Measurements from ENCODE around the gene CPSF4L. TPM values are rescaled to one million over a fixed set of nuclear protein-coding genes. Genes with fewer than 3 reads are reported as not detected.

The CPSF4L gene
- total RNA-seq, 2 experiments from 2014 or later = not detected

- TF ChIP-seq EZH2phosphoT487 (IDR thresholded peaks at IDR 0.05; ENCODE audit: borderline replicate concordance, low read depth, low read length) (no peak), CTCF (conservative IDR thresholded peaks at IDR 0.05; ENCODE audit: low read length) (no peak)
- Histone ChIP-seq H3K36me3 (ENCODE audit: insufficient read depth, low read length) (no peaks in the 10 kb centered on the region), H3K4me1 (ENCODE audit: insufficient read depth, low read length, poor library complexity, severe bottlenecking) (no peaks in the 10 kb centered on the region), H3K9me2 (ENCODE audit: insufficient read depth, low read length) (no peaks in the 10 kb centered on the region), H4K20me1 (ENCODE audit: insufficient read depth, low read length) (no peaks in the 10 kb centered on the region), H3K9me3 (ENCODE audit: low read length) (no peaks in the 10 kb centered on the region), H3K79me2 (ENCODE audit: insufficient read depth, low read depth, low read length) (no peaks in the 10 kb centered on the region), H3K27ac (ENCODE audit: low read depth, low read length, poor library complexity, severe bottlenecking) (no peak overlapping the region), H3K4me3 (ENCODE audit: low read depth, low read length, poor library complexity, severe bottlenecking) (no peak overlapping the region), H3K4me2 (ENCODE audit: low read length) (no peak overlapping the region), H2AFZ (ENCODE audit: low read length) (no peak overlapping the region)
- POLR2A ChIA-PET = no interaction called here
- CTCF ChIA-PET (ENCODE audit: unreplicated experiment) = no interaction called here
- BruUV-seq (replicated peaks) = no TSS peak
- intact Hi-C loops (cut with micrococcal nuclease; ENCODE audit: unreplicated experiment) = no loop called here
- no peak for DNase-seq (ENCODE audit: low spot score)
Observed at GRCh38 chr17:73290399-73291259, 28.9 kb upstream of the CPSF4L start.

DNA sequence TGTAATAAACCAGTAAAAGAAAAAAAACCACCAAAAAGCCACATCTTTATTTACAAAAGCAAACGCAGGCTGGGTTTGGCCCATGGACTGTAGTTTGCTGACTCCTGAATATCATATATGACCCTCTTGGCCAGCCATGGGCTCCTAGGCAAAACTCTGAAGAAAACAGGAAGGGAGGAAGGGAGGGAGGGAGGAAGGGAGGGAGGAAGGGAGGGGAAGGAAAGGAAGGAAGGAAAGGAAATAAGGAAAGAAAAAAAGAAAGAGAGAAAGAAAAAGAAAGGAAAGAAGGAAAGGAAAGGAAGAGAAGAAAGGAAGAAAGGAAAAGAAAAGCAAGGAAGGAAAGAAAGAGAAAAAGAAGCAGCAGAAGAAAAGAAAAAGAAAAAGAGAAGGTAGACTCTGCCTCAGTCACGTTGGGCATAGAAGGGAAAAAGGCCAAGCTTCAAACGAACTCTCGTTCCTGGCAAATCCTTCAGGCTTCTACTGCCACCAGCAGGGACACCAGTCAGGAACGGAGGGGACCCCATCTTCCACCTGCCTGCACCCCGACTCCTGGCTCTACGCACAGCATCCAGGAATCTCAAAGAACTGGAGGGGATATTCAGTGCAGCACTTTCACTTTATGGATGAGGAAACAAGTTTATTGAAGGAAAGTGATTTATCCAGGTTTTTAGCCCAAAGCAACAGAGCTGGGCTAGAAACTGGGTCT, 28.0 kb upstream of the CPSF4L start:
- Histone ChIP-seq H2AFZ (ENCODE audit: low read length) (no peak overlapping the region), H3K9me3 (ENCODE audit: low read length) (no peaks in the 10 kb centered on the region), H4K20me1 (ENCODE audit: insufficient read depth, low read length) (no peaks in the 10 kb centered on the region), H3K36me3 (ENCODE audit: insufficient read depth, low read length) (no peaks in the 10 kb centered on the region), H3K4me3 (ENCODE audit: low read depth, low read length, poor library complexity, severe bottlenecking) (no peak overlapping the region), H3K27ac (ENCODE audit: low read depth, low read length, poor library complexity, severe bottlenecking) (no peak overlapping the region), H3K9me2 (ENCODE audit: insufficient read depth, low read length) (no peaks in the 10 kb centered on the region), H3K4me1 (ENCODE audit: insufficient read depth, low read length, poor library complexity, severe bottlenecking) (no peaks in the 10 kb centered on the region), H3K79me2 (ENCODE audit: insufficient read depth, low read depth, low read length) (no peaks in the 10 kb centered on the region), H3K4me2 (ENCODE audit: low read length) (no peak overlapping the region)
- ChIA-PET POLR2A (no interaction called here), CTCF (ENCODE audit: unreplicated experiment) (no interaction called here)
- no TSS peak for BruUV-seq (replicated peaks)
- no peak for TF ChIP-seq EZH2phosphoT487 (IDR thresholded peaks at IDR 0.05; ENCODE audit: borderline replicate concordance, low read depth, low read length)
- DNase-seq (ENCODE audit: low spot score) = no peak
- intact Hi-C loops (cut with micrococcal nuclease; ENCODE audit: unreplicated experiment) = no loop called here

- H3K27ac ChIP-seq (ENCODE audit: low read depth, low read length, poor library complexity, severe bottlenecking) = no peak overlapping the region
- H3K79me2 ChIP-seq (ENCODE audit: insufficient read depth, low read depth, low read length) = no peaks in the 10 kb centered on the region
- no peak overlapping the region for H3K4me2 ChIP-seq (ENCODE audit: low read length)
- H3K9me2 ChIP-seq (ENCODE audit: insufficient read depth, low read length) = no peaks in the 10 kb centered on the region
- intact Hi-C loops (cut with micrococcal nuclease; ENCODE audit: unreplicated experiment) = no loop called here
- no peak for DNase-seq (ENCODE audit: low spot score)
- no peaks in the 10 kb centered on the region for H3K9me3 ChIP-seq (ENCODE audit: low read length)
- no peak for TF ChIP-seq CTCF (conservative IDR thresholded peaks at IDR 0.05; ENCODE audit: low read length)
- no peak for TF ChIP-seq EZH2phosphoT487 (IDR thresholded peaks at IDR 0.05; ENCODE audit: borderline replicate concordance, low read depth, low read length)
- ChIA-PET POLR2A (no interaction called here), CTCF (ENCODE audit: unreplicated experiment) (interaction anchor here (0.5 kb wide), 1 partner anchor 11 kb away, joined by 3 read pairs; no protein-coding TSS in a partner anchor)
- no peak overlapping the region for H3K4me3 ChIP-seq (ENCODE audit: low read depth, low read length, poor library complexity, severe bottlenecking)
- H2AFZ ChIP-seq (ENCODE audit: low read length) = no peak overlapping the region
- H4K20me1 ChIP-seq (ENCODE audit: insufficient read depth, low read length) = no peaks in the 10 kb centered on the region
- no TSS peak for BruUV-seq (replicated peaks)
- no peaks in the 10 kb centered on the region for H3K4me1 ChIP-seq (ENCODE audit: insufficient read depth, low read length, poor library complexity, severe bottlenecking)
- H3K36me3 ChIP-seq (ENCODE audit: insufficient read depth, low read length) = no peaks in the 10 kb centered on the region
Observed at GRCh38 chr17:73288534-73289302, 27.0 kb upstream of the CPSF4L start.

Data from OCI-LY7 (cell line).